OCI-LY1 (cell line): ENCODE measurements around the gene TMEM26.

Source experiments
- H2AFZ ChIP-seq: fragments of 200-600 bp; sonication (generic), shearing (Covaris generic); 2 replicates; pipeline ENCODE4 v1.6.0; 2014; ENCODE audit warnings: antibody characterized with exemption, mild to moderate bottlenecking, low read length
- H3F3A ChIP-seq: fragments of 200-600 bp; sonication (generic), shearing (Covaris generic); 2 replicates; pipeline ENCODE4 v1.6.0; 2014; ENCODE audit warnings: mild to moderate bottlenecking, antibody characterized with exemption, low read length, moderate library complexity; ENCODE audit not compliant: insufficient read depth
- H3K27ac ChIP-seq: fragments of 200-600 bp; sonication (generic); 2 replicates; pipeline ENCODE4 v1.5.1; 2014; ENCODE audit warnings: low read length, mixed run types, mild to moderate bottlenecking, low read depth; ENCODE audit not compliant: poor library complexity, severe bottlenecking
- H3K27me3 ChIP-seq: fragments of 200-600 bp; sonication (generic); 2 replicates; pipeline ENCODE4 v1.6.0; 2014; ENCODE audit warnings: antibody characterized with exemption, mild to moderate bottlenecking, low read length, moderate library complexity; ENCODE audit not compliant: insufficient read depth
- H3K36me3 ChIP-seq: fragments of 200-600 bp; sonication (generic); 2 replicates; pipeline ENCODE4 v1.6.1; 2014; ENCODE audit warnings: mild to moderate bottlenecking, antibody characterized with exemption, low read length, moderate library complexity, mixed read lengths; ENCODE audit not compliant: insufficient read depth
- H3K4me1 ChIP-seq: fragments of 200-600 bp; sonication (generic); 2 replicates; pipeline ENCODE4 v1.5.1; 2014; ENCODE audit warnings: mild to moderate bottlenecking, low read length, moderate library complexity; ENCODE audit not compliant: insufficient read depth, severe bottlenecking
- H3K4me2 ChIP-seq: fragments of 200-600 bp; sonication (generic), shearing (Covaris generic); 2 replicates; pipeline ENCODE4 v1.6.1; 2014; ENCODE audit warnings: low read length
- H3K4me3 ChIP-seq: fragments of 200-600 bp; sonication (generic); 2 replicates; pipeline ENCODE4 v1.5.1; 2014; ENCODE audit warnings: low read length, low read depth, mild to moderate bottlenecking, mixed read lengths; ENCODE audit not compliant: poor library complexity, severe bottlenecking
- H3K79me2 ChIP-seq: fragments of 200-600 bp; shearing (Covaris generic); 2 replicates; pipeline ENCODE4 v1.6.1; 2016; ENCODE audit warnings: mixed run types, low read length, mixed read lengths; ENCODE audit not compliant: insufficient read depth
- H3K9ac ChIP-seq: fragments of 200-600 bp; sonication (generic), shearing (Covaris generic); 2 replicates; pipeline ENCODE4 v1.6.1; 2014; ENCODE audit warnings: mild to moderate bottlenecking, low read length, mixed read lengths
- H3K9me2 ChIP-seq: fragments of 200-600 bp; sonication (generic), shearing (Covaris generic); 2 replicates; pipeline ENCODE4 v1.6.1; 2014; ENCODE audit warnings: low read depth, mild to moderate bottlenecking, low read length, mixed read lengths
- H3K9me3 ChIP-seq: fragments of 200-600 bp; shearing (Covaris generic); 2 replicates; pipeline ENCODE4 v1.6.1; 2014; ENCODE audit warnings: low read length, mixed read lengths
- H4K20me1 ChIP-seq: fragments of 200-600 bp; sonication (generic), shearing (Covaris generic); 2 replicates; pipeline ENCODE4 v1.6.0; 2016; ENCODE audit warnings: mild to moderate bottlenecking, low read length; ENCODE audit not compliant: insufficient read depth
- CTCF ChIP-seq: fragments of 200-600 bp; sonication (generic), shearing (Covaris generic); IDR thresholded peaks from 2 replicates; pipeline ENCODE4 v1.5.1; 2017; ENCODE audit warnings: mild to moderate bottlenecking, antibody characterized with exemption, low read length, moderate library complexity, mixed read lengths
- EZH2 ChIP-seq: fragments of 200-600 bp; sonication (generic), shearing (Covaris generic); IDR thresholded peaks from 2 replicates; pipeline ENCODE4 v1.8.0; 2017; ENCODE audit warnings: borderline replicate concordance, mixed run types, mild to moderate bottlenecking, antibody characterized with exemption, low read length, moderate library complexity, mixed read lengths

The TMEM26 gene

GRCh38 chr10:61408105-61408504 lies 45.1 kb downstream of the TMEM26 start:
- H4K20me1 ChIP-seq, result no peaks in the 10 kb centered on the region
- H3K4me2 ChIP-seq, result no peak overlapping the region
- H3K9me2 ChIP-seq, result no peaks in the 10 kb centered on the region
- H3K79me2 ChIP-seq, result no peaks in the 10 kb centered on the region
- H3K27ac ChIP-seq, result no peak overlapping the region
- no peaks in the 10 kb centered on the region for H3K4me1 ChIP-seq
- no peak overlapping the region for H3K4me3 ChIP-seq
- no peaks in the 10 kb centered on the region for H3K9me3 ChIP-seq
- no peaks in the 10 kb centered on the region for H3K36me3 ChIP-seq
- no peak overlapping the region for H3K9ac ChIP-seq
- H3F3A ChIP-seq, result no peaks in the 10 kb centered on the region
- no peak for TF ChIP-seq CTCF
- no peak overlapping the region for H2AFZ ChIP-seq
- H3K27me3 ChIP-seq, result no peaks in the 10 kb centered on the region

- Histone ChIP-seq H2AFZ (no peak overlapping the region), H3K36me3 (no peaks in the 10 kb centered on the region), H3K9me2 (no peaks in the 10 kb centered on the region), H3K4me1 (no peaks in the 10 kb centered on the region), H3F3A (no peaks in the 10 kb centered on the region), H3K4me2 (no peak overlapping the region), H3K4me3 (no peak overlapping the region), H3K27ac (no peak overlapping the region), H3K9ac (no peak overlapping the region), H3K27me3 (no peaks in the 10 kb centered on the region), H3K79me2 (no peaks in the 10 kb centered on the region), H4K20me1 (no peaks in the 10 kb centered on the region), H3K9me3 (no peaks in the 10 kb centered on the region)
- TF ChIP-seq EZH2, result no peak
- TF ChIP-seq CTCF, result no peak
Observed at GRCh38 chr10:61406736-61407135, 46.4 kb downstream of the TMEM26 start.

GRCh38 chr10:61406242-61406641 lies 46.9 kb downstream of the TMEM26 start:
- no peak overlapping the region for H3K9ac ChIP-seq
- H4K20me1 ChIP-seq, result no peaks in the 10 kb centered on the region
- H3K27me3 ChIP-seq, result no peaks in the 10 kb centered on the region
- TF ChIP-seq CTCF, result no peak
- no peaks in the 10 kb centered on the region for H3K9me3 ChIP-seq
- H3K4me3 ChIP-seq, result no peak overlapping the region
- no peaks in the 10 kb centered on the region for H3K9me2 ChIP-seq
- H3K79me2 ChIP-seq, result no peaks in the 10 kb centered on the region
- H3K36me3 ChIP-seq, result no peaks in the 10 kb centered on the region
- no peak overlapping the region for H3K4me2 ChIP-seq
- H2AFZ ChIP-seq, result no peak overlapping the region
- H3F3A ChIP-seq, result no peaks in the 10 kb centered on the region
- H3K27ac ChIP-seq, result no peak overlapping the region
- H3K4me1 ChIP-seq, result no peaks in the 10 kb centered on the region
